RWPE1 (cell line): ENCODE data around the gene TMCO1.

Experiments
- CTCF ChIA-PET: fragments of 350-600 bp; sonication (Branson Sonifier 250); formaldehyde crosslinking; extraction: SDS; loops from one replicate; lab custom pipeline; 2021; lab: Yijun Ruan, JAX
- POLR2A ChIA-PET: fragments of 400-600 bp; formaldehyde crosslinking; extraction: SDS; loops from one replicate; lab custom pipeline; 2020; ENCODE audit warnings: antibody characterized with exemption; ENCODE audit not compliant: low non-redundant PET; lab: Yijun Ruan, JAX
- DNase-seq: peaks from one replicate; pipeline ENCODE4 v3.0.0; 2012; ENCODE audit warnings: low spot score
- H3K27ac ChIP-seq: fragments of 450-650 bp; 2 replicates; pipeline ENCODE4 v1.5.1; 2017
- TF ChIP-seq, protein P1 (sequence below): fragments of 450-650 bp; conservative IDR thresholded peaks from 2 replicates; pipeline ENCODE4 v1.5.1; 2017; ENCODE audit warnings: low read depth, mild to moderate bottlenecking

The TMCO1 gene

DNA sequence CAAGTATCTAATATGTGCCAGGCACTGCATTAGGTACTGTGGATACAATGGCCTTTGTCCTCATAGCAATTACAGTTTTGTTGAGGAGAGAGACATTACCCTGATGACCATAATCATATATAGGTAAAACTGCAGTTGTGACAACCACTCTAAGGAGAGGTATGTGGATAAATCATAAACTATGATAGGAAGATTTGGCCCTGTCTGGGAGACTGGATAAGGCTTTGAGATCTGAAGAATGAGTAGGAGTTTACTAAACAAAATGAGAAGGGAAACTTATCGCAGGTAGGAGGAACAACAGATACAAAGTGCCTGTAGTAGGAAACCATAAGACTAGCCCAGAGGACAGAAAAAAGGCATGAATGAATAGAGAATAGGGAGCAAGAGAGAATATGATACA lies 4.4 kb downstream of the TMCO1 start:
- POLR2A ChIA-PET, result no interaction called here
- CTCF ChIA-PET, result no interaction called here
- H3K27ac ChIP-seq, result no peak overlapping the region
- TF ChIP-seq, protein P1, sequence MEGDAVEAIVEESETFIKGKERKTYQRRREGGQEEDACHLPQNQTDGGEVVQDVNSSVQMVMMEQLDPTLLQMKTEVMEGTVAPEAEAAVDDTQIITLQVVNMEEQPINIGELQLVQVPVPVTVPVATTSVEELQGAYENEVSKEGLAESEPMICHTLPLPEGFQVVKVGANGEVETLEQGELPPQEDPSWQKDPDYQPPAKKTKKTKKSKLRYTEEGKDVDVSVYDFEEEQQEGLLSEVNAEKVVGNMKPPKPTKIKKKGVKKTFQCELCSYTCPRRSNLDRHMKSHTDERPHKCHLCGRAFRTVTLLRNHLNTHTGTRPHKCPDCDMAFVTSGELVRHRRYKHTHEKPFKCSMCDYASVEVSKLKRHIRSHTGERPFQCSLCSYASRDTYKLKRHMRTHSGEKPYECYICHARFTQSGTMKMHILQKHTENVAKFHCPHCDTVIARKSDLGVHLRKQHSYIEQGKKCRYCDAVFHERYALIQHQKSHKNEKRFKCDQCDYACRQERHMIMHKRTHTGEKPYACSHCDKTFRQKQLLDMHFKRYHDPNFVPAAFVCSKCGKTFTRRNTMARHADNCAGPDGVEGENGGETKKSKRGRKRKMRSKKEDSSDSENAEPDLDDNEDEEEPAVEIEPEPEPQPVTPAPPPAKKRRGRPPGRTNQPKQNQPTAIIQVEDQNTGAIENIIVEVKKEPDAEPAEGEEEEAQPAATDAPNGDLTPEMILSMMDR, result no peak
- DNase-seq, result no peak

DNA sequence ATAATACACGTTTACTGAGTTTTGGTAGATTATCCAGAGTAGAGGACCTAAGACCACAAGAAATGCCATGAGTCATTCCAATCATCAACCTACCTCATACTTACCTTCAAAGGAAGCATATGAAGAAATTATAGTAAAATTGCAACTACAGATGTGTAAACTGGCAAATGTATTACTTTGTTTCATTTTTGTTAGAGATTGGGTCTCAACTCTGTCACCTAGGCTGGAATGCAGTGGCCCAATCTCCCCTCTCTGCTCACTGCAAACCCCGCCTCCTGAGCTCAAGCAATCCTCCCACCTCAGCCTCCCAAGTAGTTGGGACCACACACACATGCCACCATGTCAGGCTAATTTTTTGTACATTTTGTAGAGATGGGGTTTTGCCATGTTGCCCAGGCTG lies 5.2 kb downstream of the TMCO1 start:
- ChIA-PET CTCF (no interaction called here), POLR2A (no interaction called here)

DNA sequence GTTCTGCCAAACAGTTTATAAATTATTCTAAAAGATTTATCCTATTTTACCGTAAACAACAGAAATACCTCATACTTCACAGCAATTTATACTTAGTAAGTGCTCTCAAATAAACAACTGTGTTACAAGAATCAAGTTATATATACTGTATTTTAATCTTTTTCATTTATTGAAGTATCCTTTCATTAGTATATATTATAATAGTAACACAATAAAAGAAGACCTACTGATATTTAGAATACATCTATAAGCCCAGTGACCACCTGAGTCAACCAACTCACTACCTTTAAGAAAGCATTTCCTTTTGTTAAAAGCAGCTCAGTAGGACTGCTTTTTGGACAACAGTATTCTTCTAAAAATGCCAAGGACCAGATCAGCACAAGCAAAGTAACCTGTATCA lies 5.9 kb downstream of the TMCO1 start:
- ChIA-PET POLR2A (no interaction called here), CTCF (no interaction called here)
- no peak overlapping the region for H3K27ac ChIP-seq
- TF ChIP-seq, protein P1, result no peak
- DNase-seq, result no peak

More for the DNA sequence above, 5.2 kb downstream of the TMCO1 start:
- no peak overlapping the region for H3K27ac ChIP-seq
- TF ChIP-seq, protein P1, result no peak
- DNase-seq, result no peak

DNA sequence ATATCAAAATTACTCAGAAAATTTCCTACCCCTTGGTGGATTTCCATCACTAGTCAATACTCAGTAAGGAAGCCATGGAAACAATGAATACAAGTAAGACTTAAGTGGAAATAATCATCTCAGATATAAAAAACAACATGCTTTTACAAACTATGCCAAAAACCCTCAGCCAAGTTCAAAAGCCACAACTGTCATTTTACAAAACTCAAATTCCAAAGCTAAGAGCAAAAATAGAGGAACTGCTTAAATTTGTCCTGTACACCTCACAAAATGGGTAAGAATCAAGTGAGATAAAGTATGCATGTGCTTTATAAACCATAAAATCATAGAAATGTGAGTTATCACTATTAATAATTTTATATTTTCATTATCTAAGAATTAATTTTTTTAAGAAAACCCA lies 9.6 kb downstream of the TMCO1 start:
- no peak for DNase-seq
- CTCF ChIA-PET, result no interaction called here
- no peak overlapping the region for H3K27ac ChIP-seq
- TF ChIP-seq, protein P1, result no peak
- POLR2A ChIA-PET, result no interaction called here

DNA sequence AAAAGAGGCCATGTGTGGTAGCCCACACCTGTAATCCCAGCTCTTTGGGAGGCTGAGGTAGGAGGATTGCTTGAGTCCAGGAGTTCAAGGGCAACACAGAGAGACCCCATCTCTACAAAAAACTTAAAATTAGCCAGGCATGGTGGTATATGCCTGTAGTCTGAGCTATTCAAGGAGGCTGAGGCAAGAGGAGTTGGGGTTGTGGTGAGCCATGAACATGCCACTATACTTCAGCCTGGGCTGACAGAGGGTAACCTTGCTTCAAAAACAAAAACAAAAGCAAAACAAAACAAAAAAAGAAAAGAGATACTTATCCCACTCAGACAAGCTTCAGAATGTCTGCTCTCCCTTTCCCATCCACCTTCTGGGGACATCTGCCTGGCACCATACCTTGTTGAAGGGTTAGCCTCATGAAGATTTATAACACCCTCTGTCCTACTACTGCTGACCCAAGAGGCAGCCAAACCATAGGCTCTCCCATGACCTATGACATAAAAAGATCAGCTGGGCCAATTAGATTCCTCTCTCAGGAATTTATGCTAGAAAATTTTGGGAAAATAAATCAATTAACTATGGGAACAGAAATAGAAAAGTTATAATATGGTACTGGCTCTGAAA lies 13.2 kb downstream of the TMCO1 start:
- no peak overlapping the region for H3K27ac ChIP-seq
- ChIA-PET POLR2A (no interaction called here), CTCF (interaction anchor here (0.6 kb wide), 1 partner anchor 52 kb away, joined by 3 read pairs; no protein-coding TSS in a partner anchor)
- TF ChIP-seq, protein P1, result no peak
- DNase-seq, result no peak

DNA sequence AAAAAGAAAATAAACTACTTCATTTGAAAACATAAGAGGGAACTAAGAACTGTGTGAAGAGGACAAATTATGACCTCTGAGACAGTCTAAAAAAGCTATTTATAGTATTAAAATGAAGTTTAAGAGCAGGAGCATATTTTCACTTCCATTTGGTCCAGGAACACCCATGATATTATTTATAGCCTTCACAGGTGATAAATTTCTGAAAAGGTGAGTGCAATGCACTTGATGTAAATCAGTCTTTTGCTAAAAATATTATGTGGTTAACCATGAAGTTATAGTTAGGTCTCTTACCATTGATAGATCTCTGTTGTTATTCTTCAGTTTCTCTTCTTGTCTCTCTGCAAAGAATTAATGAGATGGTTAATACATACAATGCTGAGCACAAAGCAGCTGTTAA lies 14.7 kb downstream of the TMCO1 start:
- H3K27ac ChIP-seq, result no peak overlapping the region
- CTCF ChIA-PET, result interaction anchor here (0.5 to 0.7 kb wide), 2 partner anchors 78 to 1675 kb away, joined by 3 read pairs; no protein-coding TSS in a partner anchor
- TF ChIP-seq, protein P1, result no peak
- DNase-seq, result no peak
- POLR2A ChIA-PET, result no interaction called here
